Endothelial cell (in vitro differentiated cells): ENCODE measurements around the gene SV2B. TPM values are rescaled to one million over a fixed set of nuclear protein-coding genes. Genes with fewer than 3 reads are reported as not detected.
A peak's percentile ranks its signal among the peaks of the same experiment; 100 is the strongest.

Experiments used
- DNase-seq: peaks from one replicate; pipeline ENCODE4 v3.0.0; 2021; ENCODE audit warnings: low spot score
- H3K27ac Mint-ChIP-seq: one replicate; pipeline ENCODE4 v1.8.0; 2021; ENCODE audit warnings: mixed read lengths, inconsistent platforms; ENCODE audit not compliant: unreplicated experiment
- H3K27me3 Mint-ChIP-seq: one replicate; pipeline ENCODE4 v1.8.0; 2021; ENCODE audit warnings: mild to moderate bottlenecking, moderate library complexity, mixed read lengths, inconsistent platforms; ENCODE audit not compliant: unreplicated experiment
- H3K36me3 Mint-ChIP-seq: one replicate; pipeline ENCODE4 v1.8.0; 2021; ENCODE audit warnings: mild to moderate bottlenecking, low read depth, mixed read lengths, inconsistent platforms; ENCODE audit not compliant: unreplicated experiment
- H3K4me1 Mint-ChIP-seq: one replicate; pipeline ENCODE4 v1.8.0; 2021; ENCODE audit warnings: mild to moderate bottlenecking, mixed read lengths, inconsistent platforms; ENCODE audit not compliant: unreplicated experiment
- H3K4me3 Mint-ChIP-seq: one replicate; pipeline ENCODE4 v1.8.0; 2021; ENCODE audit warnings: mild to moderate bottlenecking, mixed read lengths, inconsistent platforms; ENCODE audit not compliant: unreplicated experiment
- H3K9me3 Mint-ChIP-seq: one replicate; pipeline ENCODE4 v1.8.0; 2021; ENCODE audit warnings: mixed read lengths, inconsistent platforms; ENCODE audit not compliant: unreplicated experiment
- total RNA-seq: library from RNA; stranded (reverse); fragmentation: NEBNext Ultra II Directional; extraction: Animal tissue kit (Norgen Biotek cat#: 25700); gene quantifications from one replicate; pipeline ENCODE4 v1.2.1, GENCODE V29; 2021; ENCODE audit not compliant: unreplicated experiment
- TF ChIP-seq, protein P1 (sequence below): fragments of 200-600 bp; sonication (generic); IDR thresholded peaks from one replicate; pipeline ENCODE4 v1.5.0; 2021; ENCODE audit warnings: antibody characterized with exemption; ENCODE audit not compliant: unreplicated experiment

SV2B gene
- total RNA-seq, 1 donor from 2014 or later: 0.26 TPM

DNA sequence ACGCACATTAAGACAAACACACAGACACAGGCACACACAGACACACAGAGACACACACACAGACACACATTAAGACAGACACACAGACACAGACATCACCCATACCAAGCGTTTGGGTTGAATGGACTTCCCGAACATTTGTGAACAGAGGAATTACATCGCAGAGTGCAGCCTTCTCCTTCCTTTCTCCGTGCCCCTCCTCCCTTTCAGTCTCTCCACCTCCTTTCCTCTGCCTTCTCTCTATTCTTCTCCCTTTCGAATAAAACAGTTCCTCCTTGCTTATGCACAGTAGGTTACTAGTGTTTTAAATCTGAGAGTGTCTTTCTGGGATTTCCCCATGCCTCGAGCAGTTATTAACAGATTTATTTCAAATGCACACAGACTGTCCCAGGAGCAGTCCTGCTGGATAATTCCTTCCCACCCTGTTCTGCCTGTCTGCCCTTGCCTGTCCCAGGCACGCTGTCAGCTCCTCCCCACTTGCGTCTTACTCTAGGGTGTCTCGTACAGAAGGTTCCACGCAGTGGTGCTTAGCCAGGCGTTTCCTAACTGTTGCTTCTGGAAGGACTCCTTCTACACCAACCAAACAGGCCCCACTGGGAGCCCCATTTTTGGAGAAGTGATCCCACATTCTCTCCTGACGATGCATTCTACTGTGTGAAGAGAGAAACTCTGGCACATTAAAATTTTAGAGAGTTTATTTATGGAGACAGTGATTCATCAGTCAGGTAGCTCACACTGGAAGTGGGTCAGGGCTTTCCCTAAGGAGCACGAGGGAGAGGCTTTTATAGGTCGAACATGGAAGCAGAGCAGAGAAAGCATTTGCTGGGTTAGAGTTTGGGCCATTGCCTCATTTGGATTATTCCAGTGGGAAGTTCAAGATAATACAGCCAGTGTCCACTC is 163.8 kb downstream of the SV2B start:
- DNase-seq: no peak
- Mint-ChIP-seq H3K4me1 (no peaks in the 10 kb centered on the region), H3K9me3 (no peaks in the 10 kb centered on the region), H3K36me3 (no peaks in the 10 kb centered on the region), H3K27me3 (peaks cover 4% of the 10 kb centered on the region), H3K27ac (no peak overlapping the region), H3K4me3 (no peak overlapping the region)
- TF ChIP-seq, protein P1, sequence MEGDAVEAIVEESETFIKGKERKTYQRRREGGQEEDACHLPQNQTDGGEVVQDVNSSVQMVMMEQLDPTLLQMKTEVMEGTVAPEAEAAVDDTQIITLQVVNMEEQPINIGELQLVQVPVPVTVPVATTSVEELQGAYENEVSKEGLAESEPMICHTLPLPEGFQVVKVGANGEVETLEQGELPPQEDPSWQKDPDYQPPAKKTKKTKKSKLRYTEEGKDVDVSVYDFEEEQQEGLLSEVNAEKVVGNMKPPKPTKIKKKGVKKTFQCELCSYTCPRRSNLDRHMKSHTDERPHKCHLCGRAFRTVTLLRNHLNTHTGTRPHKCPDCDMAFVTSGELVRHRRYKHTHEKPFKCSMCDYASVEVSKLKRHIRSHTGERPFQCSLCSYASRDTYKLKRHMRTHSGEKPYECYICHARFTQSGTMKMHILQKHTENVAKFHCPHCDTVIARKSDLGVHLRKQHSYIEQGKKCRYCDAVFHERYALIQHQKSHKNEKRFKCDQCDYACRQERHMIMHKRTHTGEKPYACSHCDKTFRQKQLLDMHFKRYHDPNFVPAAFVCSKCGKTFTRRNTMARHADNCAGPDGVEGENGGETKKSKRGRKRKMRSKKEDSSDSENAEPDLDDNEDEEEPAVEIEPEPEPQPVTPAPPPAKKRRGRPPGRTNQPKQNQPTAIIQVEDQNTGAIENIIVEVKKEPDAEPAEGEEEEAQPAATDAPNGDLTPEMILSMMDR: no peak

DNA sequence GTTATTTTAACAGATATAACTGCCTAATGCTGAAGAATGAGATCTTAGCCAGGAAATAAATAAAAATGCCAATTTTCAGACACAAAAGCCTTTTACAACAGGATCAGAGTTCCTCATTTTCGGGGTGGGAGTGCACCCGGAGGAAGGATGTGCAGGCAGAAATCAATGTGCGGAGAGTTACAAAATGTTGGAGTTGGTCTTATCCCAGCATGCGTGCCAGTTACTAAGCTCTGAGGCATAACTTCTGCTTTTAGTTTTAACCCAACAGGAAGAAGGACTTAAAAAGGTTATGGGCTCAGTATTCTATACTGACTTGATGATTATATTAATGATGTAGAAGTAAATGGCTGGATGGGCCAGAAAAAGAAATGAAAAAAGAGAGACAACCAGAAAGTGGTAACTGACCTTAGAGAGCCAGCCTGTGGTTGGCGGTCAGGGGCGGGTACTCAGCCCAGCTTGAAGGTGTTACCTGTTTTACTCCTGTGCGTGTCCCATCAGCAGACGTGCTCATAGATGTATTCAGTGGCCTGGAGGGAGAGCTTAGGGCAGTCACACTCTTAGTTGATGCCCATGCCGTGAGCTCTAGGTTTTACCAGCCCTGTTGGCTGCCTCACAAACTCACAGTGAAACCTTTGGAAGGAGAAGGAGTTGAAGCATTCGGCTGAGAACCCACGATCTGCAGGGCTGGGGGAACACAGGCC is 164.7 kb downstream of the SV2B start:
- Mint-ChIP-seq H3K27ac (no peak overlapping the region), H3K36me3 (no peaks in the 10 kb centered on the region), H3K4me3 (no peak overlapping the region), H3K4me1 (no peaks in the 10 kb centered on the region), H3K9me3 (no peaks in the 10 kb centered on the region), H3K27me3 (peaks cover 4% of the 10 kb centered on the region)
- no peak for DNase-seq
- TF ChIP-seq, protein P1: no peak

DNA sequence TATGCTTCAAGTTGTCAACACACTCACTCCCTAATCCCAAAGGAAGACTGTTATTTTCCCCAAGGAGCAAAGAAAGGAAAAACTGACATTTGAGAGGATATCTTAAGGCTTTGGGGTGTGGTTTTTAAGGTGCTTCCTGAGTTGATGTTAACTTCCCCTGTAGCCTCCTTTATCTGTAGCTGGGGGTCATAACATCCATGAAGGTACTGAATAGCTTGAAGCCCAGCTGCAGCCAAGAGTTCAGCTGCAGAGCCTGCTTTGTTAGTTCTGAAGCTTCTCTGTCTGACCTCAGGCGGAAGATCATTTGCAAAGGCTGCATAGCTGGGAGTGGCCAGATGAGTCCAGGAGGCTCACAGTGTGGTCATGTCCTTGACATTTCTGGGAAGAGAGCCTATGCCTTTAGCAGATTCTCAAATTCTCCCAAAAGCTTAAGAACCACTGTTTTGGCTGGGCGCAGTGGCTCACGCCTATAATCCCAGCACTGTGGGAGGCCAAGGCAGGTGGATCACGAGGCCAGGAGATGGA is 165.4 kb downstream of the SV2B start:
- no peak overlapping the region for H3K27ac Mint-ChIP-seq
- DNase-seq: no peak
- H3K4me3 Mint-ChIP-seq: no peak overlapping the region
- TF ChIP-seq, protein P1: no peak
- H3K36me3 Mint-ChIP-seq: no peaks in the 10 kb centered on the region
- H3K27me3 Mint-ChIP-seq: peaks cover 4% of the 10 kb centered on the region
- H3K4me1 Mint-ChIP-seq: no peaks in the 10 kb centered on the region
- no peaks in the 10 kb centered on the region for H3K9me3 Mint-ChIP-seq

DNA sequence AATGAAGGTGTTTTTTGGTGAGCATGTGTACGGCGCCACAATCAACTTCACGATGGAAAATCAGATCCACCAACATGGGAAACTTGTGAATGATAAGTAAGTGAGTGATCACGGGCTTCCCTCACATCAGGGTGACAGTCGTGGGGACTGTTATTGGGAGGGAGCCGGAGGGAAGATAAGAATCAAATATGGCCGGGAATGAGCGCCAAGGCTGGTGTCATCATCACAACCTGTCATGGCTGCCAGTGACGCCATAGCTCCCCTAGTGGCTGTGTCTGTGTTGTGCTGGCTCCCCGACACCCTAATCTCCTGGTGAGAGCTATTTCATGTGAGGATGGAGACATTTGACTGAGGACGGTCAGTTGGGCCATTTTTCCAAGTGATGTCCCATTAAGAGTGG is 168.5 kb downstream of the SV2B start:
- peaks cover 2% of the 10 kb centered on the region for H3K27me3 Mint-ChIP-seq
- H3K4me1 Mint-ChIP-seq: no peaks in the 10 kb centered on the region
- DNase-seq: peak; percentile 17
- H3K9me3 Mint-ChIP-seq: no peaks in the 10 kb centered on the region
- H3K4me3 Mint-ChIP-seq: no peak overlapping the region
- no peaks in the 10 kb centered on the region for H3K36me3 Mint-ChIP-seq
- TF ChIP-seq, protein P1: peak; percentile 33
- H3K27ac Mint-ChIP-seq: no peak overlapping the region
